T-helper 1 cell treated with Interleukin-12 subunit alpha and Interleukin-12 subunit beta and Interleukin-4 antibody, amounts not matched to agents 30 ng/mL and 1 ng/mL, for 36 hours (primary cell): ENCODE data around the gene CFHR5. TPM values are rescaled to one million over a fixed set of nuclear protein-coding genes. Genes with fewer than 3 reads are reported as not detected.
"Not testable (repeated sequence)": the region's sequence is repeated elsewhere in the genome, so short reads cannot be mapped to it uniquely, and the experiment has no call there.

ENCODE experiments used
- intact Hi-C: fragments of 100-400 bp; cut with micrococcal nuclease; formaldehyde crosslinking; loops from one replicate; pipeline ENCODE4 v1.15.1; 2024
- total RNA-seq: library from RNA; stranded (reverse); gene quantifications from 2 replicates; pipeline ENCODE4 v1.2.3, GENCODE V29; 2022

The CFHR5 gene
- not detected in 2 replicates for total RNA-seq

DNA sequence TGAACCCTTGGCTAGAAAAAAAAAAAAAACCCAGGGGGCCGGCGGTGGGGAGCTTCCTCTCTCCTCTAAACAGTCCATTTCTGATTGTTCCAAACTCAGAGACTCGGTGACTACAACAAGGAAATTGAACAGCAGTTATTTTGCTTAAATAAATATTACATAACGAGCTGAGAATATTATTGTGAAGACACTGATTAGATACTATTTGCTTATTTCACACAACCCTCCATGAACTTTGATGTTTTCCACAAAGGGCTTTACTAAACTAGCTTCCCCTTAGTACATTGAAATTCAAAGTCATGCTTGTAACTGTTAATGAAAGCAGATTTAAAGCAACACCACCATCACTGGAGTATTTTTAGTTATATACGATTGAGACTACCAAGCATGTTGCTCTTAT, at the start of gene CFHR5:
TSS of gene CFHR5 (plus strand) at position 279 of the 400 bp plus-strand sequence. CDS start at position 388, 109 bp downstream.
- intact Hi-C loops, result no loop called here

DNA sequence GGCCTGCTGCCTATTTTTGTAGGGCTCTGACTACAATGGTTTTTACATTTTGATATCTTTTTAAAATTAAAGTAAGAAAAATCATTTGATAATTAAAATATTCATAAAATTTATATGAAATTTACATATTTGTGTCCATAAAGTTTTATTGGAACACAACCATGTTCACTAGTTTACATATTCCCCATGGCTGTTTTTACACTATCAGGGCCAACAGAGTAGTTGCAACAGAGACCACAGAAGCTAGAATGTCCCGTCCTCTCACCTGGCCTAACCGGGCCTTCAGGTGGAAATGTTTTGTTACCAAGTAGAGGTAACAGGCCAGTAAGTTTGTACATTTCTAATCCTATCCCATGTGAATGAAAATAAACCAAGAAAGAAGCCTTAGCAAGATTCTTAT, 44.5 kb upstream of the CFHR5 start:
- intact Hi-C loops, result not testable (repeated sequence)

DNA sequence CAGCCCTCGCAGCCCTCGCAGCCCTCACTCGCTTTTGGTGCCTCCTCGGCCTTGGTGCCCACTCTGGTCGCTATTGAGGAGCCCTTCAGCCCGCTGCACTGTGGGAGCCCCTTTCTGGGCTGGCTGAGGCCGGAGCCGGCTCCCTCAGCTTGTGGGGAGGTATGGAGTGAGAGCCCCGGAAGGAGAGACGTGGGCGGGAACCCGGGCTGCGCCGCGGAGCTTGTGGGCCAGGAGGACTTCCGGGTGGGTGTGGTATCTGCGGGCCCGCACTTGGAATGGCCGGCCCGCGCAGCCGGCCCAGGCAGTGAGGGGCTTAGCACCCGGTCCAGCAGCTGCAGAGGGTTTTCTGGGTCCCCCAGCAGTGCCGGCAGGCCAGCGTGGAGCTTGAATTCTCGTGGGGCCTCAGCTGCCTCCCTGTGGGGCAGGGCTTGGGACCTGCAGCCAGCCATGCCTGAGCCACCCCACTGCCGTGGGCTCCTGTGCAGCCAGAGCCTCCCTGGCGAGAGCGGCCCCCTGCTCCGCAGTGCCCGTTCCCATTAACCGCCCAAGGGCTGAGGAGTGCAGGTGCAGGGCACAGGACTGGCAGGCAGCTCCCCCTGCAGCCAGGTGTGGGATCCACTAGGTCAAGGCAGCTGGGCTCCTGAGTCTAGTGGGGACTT, 43.7 kb upstream of the CFHR5 start:
- intact Hi-C loops, result no loop called here

DNA sequence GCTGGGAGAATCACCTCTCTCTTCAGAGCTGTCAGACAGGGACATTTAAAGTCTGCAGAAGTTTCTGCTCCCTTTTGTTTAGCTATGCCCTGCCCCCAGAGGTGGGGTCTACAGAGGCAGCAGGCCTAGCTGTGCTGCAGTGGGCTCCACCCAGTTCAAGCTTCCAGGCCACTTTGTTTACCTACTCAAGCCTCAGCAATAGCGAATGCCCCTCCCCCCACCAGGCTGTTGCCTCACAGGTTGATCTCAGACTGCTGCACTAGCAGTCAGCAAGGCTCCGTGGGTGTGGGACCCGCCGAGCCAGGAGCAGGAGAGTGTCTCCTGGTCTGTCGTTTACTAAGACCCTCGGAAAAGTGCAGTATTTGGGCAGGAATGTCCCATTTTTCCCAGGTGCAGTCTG, 35.9 kb upstream of the CFHR5 start:
- intact Hi-C loops, result not testable (repeated sequence)

DNA sequence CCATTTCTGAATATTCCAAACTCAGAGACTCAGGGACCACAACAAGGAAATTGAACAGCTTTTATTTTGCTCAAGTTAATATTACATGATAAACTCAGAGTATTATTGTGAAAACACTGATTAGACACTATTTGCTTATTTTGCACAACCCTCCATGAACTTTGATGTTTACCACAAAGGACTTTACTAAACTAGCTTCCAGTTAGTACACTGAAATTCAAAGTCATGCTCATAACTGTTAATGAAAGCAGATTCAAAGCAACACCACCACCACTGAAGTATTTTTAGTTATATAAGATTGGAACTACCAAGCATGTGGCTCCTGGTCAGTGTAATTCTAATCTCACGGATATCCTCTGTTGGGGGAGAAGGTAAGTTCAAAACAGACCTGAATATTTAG, 33.8 kb upstream of the CFHR5 start, which contains the start of gene CFHR2:
TSS of gene CFHR2 (plus strand) at position 171 of the 400 bp plus-strand sequence. CDS start at position 314, 143 bp downstream.
- intact Hi-C loops, result not testable (repeated sequence)

DNA sequence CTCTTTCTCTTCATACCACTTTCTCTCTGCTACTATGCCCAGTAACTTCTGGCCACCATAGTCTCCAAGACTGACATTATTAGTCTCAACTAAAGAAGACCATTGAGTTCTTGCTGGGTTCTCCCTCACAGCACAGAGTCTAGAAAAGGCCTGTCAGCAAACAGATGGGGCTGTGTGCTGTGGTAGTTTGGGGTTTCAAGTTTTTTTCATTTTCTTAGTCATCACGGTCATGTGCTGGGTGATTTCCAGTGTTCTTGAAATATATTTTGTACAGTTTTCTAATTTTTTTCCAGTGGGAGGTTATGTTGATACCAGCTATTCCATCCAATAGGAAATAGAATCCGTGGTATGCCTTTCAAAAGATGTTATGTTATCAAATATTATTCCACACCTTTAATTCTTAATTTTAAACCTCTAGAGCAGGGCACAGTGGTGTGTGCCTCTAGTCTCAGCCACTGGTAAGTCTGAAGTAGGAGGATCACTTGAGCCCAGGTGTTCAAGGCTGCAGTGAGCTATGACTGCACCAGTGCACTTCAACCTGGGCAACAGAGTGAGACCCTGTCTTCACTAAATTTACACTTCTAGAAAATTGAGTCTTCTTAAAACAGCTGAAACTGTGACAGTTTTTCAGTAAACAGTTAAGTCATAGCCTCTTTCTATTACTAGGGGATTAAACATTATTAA, 25.5 kb upstream of the CFHR5 start:
- intact Hi-C loops, result no loop called here

DNA sequence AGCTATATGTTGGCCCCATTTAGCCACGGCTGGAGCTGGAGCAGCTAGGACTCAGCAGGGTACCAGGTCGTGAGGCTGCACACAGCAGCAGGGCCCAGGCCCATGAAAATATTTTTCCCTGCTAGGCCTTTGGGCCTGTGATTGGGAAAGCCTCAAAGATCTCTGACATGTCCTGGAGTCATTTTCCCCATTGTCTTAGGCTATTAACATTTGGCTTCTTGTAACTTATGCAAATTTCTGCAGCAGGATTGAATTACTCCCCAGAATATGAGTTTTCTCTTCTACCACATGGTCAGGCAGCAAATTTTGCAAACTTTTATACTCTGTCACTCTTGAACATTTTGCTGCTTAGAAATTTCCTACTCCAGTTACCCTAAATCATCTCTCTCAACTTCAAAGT, 22.6 kb upstream of the CFHR5 start:
- intact Hi-C loops, result no loop called here

DNA sequence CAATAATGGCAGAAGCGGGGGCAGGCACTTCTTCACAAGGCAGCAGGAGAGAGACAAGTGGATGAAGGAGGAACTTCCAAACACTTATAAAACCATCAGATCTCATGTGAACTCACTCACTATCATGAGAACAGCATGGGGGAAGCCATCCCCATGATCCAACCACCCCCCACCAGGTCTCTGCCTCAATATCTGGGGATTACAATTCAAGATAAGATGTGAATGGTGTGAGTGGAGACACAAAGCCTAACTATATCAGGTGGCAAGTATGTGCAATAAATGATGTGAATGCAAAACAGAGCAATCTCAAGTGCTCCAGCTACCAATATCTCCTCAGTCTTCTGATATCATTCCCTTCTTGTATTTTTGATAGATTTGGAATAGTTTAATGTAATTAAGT, 21.4 kb upstream of the CFHR5 start:
- intact Hi-C loops, result no loop called here

DNA sequence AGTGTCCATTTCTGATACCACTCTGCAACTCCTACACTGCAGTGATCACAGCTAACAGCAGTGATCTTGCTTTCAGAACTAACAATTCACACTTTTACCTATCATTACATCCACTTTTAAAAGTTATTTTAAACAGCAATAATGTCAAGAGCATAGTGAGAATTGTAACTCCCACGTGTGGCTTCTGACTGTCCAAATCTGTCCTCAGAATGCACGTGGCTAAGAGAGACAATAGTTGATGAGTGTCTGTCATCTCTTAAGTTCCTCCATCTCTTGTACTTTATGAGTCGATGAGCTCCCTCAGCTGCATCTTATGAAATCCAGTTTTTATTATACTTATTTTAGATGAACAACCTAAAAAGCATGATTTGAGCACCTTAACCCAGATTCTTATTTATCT, 16.5 kb upstream of the CFHR5 start:
- intact Hi-C loops, result no loop called here

DNA sequence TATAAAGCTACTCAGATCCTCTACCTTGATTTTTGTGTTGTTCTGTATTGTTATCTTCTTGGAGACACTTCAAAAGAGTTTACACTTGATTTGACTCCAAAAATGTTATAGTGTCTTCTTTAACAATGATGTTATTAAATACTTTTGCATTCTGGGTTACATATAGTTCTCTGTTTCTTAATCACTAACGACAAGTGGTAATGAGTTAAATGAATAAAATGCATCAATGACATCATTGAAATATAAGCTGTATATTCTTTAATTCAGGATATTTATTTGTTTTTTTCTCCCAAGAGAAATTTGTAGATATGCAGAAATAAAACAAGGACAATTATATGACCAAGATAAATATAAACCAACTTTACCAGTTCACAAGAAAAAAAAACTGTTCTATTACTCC, 7.2 kb upstream of the CFHR5 start:
- intact Hi-C loops, result no loop called here

DNA sequence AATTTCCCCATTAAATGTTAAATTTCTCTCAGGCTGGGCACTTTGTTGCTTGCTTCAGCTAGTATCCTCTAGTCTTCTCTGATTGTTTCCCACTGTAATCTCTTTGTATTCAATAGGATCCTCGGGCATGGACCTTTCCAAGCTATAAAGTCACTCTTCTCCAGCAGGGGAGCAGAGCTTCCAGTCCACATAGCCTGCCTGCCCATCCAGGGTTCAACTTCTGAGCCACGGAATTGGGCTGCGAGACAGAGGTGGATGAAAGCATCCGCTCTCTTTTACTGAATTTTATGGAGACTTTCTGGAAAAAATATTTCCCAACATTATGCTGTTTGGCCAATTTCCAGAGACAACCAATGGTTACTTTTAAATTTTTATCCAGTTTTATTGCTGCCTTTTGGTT, 1.1 kb upstream of the CFHR5 start:
- intact Hi-C loops, result no loop called here

DNA sequence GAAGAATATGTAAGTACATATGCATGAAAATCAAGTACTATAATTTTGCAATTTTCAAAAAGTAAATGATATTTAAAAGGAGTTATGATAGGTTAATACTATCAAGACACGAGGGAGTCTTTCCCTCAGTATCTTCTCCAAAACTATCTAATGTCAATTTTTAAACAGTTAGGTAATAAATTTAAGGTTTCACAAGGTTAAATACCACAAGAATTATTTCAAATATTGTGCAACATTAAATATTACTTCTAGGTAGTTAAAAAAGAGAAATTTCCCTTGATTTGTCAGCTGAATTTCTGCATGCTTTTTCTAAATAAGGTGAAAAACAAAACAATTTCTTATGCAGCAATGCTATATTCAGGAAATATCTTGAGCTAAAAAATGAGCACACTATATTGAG, 3.5 kb downstream of the CFHR5 start:
- intact Hi-C loops, result no loop called here

DNA sequence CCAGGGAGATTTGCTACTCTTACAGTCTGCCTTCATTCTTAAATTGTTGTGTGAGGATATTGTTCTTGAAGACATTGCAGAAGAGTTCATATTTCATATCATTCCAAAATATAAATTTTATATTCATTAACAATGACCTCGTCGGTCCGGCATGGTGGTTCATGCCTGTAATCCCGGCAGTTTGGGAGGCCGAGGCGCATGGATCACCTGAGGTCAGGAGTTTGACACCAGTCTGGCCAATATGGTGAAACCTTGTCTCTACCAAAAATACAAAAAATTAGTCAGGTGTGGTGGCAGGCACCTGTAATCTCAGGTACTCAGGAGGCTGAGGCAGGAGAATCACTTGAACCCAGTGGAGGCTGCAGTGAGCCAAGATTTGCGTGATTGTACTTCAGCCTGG, 4.9 kb downstream of the CFHR5 start:
- intact Hi-C loops, result not testable (repeated sequence)

DNA sequence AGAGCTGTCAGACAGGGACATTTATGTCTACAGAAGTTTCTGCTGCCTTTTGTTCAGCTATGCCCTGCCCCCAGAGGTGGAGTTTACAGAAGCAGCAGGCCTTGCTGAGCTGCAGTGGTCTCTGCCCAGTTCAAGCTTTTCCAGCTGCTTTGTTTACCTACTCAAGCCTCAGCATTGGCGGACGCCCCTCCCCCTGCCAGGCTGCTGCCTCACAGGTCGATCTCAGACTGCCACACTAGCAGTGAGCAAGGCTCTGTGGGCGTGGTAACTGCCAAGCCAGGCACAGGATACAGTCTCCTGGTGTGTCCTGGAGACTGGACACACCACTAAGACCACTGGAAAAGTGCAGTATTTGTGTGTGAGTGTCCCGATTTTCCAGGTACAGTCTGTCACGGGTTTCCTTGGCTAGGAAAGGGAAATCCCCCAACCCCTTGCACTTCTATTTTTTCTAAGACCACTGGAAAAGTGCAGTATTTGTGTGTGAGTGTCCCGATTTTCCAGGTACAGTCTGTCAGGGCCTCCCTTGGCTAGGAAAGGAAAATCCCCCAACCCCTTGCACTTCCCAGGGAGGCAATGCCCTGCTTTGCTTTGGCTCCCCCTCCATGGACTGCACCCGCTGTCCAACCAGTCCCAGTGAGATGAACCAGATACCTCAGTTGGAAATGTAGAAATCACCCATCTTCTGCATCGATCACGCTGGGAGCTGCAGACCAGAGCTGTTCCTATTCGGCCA, 14.7 kb downstream of the CFHR5 start:
- intact Hi-C loops, result not testable (repeated sequence)

DNA sequence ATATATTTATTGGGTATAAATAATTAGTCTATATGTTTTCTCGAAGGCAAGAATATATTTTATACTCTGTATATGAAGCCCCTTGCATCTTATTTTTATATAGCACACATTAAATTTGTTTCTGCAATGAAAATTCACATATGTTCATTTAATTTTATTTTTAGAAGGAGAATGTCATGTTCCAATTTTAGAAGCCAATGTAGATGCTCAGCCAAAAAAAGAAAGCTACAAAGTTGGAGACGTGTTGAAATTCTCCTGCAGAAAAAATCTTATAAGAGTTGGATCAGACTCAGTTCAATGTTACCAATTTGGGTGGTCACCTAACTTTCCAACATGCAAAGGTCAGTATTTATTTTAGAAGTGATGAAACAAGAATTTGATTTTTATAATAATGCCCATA, 16.6 kb downstream of the CFHR5 start:
- intact Hi-C loops, result no loop called here

DNA sequence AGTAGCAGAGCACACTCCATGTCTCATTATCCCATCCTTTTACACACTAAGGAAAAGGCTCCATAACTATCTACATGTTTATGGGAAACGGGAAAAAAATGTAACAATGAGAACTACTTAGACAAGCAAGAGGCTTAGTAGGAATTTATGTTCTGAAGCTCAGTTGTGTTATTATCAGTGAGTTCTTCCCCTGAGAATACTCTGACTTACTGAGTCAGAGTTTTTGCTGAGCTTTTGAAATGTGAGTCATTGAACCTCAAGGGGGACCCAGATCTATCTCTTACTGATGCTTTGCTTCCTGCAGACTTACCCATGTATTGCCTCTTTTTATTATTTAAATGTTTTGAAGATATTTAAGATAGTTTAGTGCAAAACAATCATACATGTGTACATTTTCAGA, 20.1 kb downstream of the CFHR5 start:
- intact Hi-C loops, result loop anchor here (5.0 kb wide), 1 partner anchor 535 kb away; no protein-coding TSS in a partner anchor

DNA sequence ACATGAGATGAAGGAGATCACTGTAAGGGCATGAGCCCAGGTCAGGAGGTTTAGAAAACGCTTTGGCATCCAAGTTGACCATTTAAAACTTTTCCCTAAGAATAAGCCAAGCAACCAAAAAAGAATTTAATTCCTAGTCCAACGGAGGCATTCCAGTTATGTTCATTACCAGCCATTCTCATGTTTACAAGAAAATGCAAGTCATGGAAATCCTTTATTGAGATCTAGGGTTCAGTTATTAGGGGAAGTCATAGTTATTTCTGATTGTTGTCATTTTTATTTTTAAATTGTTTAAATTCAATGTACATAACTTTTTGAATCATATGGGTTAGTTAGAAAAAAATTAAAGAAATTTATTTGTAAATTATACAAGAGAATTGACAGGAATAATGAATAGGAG, 24.5 kb downstream of the CFHR5 start:
- intact Hi-C loops, result no loop called here

DNA sequence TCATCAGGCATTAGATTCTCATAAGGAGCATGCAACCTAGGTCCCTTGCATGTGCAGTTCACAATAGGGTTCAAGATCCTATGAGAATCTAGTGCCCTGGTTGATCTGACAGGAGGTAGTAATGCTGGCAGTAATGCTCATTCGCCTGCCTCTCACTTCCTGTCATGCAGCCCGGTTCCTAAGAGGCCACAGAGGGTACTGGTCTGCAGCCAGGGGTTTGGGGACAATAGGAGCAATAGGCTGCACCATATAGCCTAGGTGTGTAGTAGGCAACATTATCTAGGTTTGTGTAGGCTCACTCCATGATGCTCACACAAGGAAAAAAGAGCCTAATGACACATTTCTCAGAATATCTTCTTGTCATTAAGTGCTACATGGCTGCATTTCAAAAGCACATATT, 25.8 kb downstream of the CFHR5 start:
- intact Hi-C loops, result no loop called here

DNA sequence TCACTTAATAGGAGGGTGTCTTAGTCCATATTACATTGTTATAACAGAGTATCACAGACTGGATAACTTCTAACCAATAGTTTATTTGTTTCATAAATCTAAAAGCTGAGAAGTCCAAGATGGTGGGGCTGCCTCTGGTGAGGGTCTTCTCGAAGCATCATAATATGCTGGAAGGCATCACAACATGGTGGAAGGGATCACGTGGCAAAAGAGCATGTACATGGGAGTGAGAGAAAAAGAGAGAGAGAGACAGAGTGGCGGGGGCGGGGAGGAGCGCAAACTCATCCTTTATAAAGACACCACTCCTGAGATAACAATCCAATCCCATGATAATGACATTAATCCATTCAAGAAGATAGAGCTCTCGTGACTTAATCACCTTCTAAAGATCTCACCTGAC, 31.5 kb downstream of the CFHR5 start:
- intact Hi-C loops, result no loop called here

DNA sequence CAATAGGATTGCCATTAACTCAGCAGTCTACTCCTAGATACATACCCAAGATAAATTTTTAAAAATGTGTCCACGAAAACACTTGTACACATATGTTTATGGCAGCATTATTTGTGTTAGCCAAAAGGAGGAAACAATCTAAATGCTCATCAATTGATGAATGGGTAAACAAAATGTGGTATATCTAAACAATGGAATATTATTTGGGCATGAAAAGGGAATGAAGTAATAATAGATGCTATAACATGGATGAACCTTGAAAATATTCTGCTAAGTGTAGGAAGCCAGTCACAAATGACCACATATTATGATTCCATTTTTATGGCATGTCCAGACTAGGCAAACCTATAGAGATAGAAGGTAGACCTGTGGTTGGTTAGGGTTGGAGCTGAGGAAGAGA, 34.3 kb downstream of the CFHR5 start:
- intact Hi-C loops, result no loop called here

DNA sequence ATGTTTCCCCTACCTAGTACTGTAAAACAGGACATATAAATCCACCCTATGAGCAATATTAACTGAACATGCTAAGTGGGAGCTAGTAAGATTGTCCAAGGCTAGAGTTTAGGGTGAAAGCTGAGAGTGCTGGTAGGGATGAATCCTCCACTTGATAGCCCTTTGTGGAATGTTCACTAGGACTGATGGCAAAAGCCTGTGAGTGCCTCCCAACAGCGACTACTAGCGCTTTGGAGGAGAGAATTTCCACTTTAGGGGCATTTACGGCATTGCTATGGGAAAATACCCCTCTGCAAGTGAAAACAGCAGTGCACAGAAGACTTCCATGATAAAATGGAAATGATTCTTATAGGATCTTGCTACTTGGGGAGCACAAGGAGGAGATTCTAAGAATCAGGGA, 35.9 kb downstream of the CFHR5 start:
- intact Hi-C loops, result no loop called here

DNA sequence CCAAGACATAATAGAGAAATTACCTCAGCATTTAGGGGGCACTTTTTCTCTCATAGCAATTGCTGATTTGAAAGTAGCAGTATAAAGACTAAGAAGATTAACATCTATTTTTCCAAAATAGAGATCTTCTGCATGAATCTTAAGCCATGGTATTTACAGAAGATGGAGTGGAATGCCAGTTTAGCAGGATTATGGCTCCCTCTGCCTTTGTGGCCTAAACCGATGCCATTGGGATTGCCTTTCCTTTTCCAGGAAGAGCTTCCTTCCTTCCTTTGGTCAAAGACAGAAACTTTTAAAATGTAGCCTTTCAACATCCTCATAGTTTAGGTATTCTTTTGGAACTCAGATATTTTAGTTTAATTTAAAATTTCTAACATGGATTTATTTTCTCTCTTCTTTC, 39.4 kb downstream of the CFHR5 start:
- intact Hi-C loops, result no loop called here
